Measurements from ENCODE around the gene TMX1.

GRCh38 chr14:51290132-51290531 is 50.1 kb downstream of the TMX1 start:
- TF ChIP-seq, protein P1, sequence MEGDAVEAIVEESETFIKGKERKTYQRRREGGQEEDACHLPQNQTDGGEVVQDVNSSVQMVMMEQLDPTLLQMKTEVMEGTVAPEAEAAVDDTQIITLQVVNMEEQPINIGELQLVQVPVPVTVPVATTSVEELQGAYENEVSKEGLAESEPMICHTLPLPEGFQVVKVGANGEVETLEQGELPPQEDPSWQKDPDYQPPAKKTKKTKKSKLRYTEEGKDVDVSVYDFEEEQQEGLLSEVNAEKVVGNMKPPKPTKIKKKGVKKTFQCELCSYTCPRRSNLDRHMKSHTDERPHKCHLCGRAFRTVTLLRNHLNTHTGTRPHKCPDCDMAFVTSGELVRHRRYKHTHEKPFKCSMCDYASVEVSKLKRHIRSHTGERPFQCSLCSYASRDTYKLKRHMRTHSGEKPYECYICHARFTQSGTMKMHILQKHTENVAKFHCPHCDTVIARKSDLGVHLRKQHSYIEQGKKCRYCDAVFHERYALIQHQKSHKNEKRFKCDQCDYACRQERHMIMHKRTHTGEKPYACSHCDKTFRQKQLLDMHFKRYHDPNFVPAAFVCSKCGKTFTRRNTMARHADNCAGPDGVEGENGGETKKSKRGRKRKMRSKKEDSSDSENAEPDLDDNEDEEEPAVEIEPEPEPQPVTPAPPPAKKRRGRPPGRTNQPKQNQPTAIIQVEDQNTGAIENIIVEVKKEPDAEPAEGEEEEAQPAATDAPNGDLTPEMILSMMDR (IDR thresholded peaks at IDR 0.05): no peak
- no peak for TF ChIP-seq POLR2A (IDR thresholded peaks at IDR 0.05)
